Activated T-cell treated with anti-CD3 and anti-CD28 coated beads, Interleukin-2, amount 50 U/mL, for 24 hours (primary cell): ENCODE data around the gene CTBP2.

Source experiments
- DNase-seq: peaks from one replicate; pipeline ENCODE4 v3.0.0-alpha.2; 2020
- H3K27ac Mint-ChIP-seq: 2 replicates; pipeline ENCODE4 v1.8.0; 2020; ENCODE audit warnings: mild to moderate bottlenecking, mixed read lengths
- H3K27me3 Mint-ChIP-seq: 2 replicates; pipeline ENCODE4 v1.8.0; 2020; ENCODE audit warnings: mixed read lengths
- H3K36me3 Mint-ChIP-seq: 2 replicates; pipeline ENCODE4 v1.8.0; 2020; ENCODE audit warnings: low read depth, mixed read lengths
- H3K4me1 Mint-ChIP-seq: 2 replicates; pipeline ENCODE4 v1.8.0; 2020; ENCODE audit warnings: low read depth, mixed read lengths
- H3K4me3 Mint-ChIP-seq: 2 replicates; pipeline ENCODE4 v1.8.0; 2020; ENCODE audit warnings: mild to moderate bottlenecking, moderate library complexity, mixed read lengths
- H3K9me3 Mint-ChIP-seq: 2 replicates; pipeline ENCODE4 v1.8.0; 2020; ENCODE audit warnings: mixed read lengths

Gene CTBP2

GRCh38 chr10:125034675-125035074 lies 125.7 kb downstream of the CTBP2 start:
- Mint-ChIP-seq H3K36me3 (no peaks in the 10 kb centered on the region), H3K4me3 (no peak overlapping the region), H3K4me1 (no peaks in the 10 kb centered on the region), H3K9me3 (no peaks in the 10 kb centered on the region), H3K27ac (no peak overlapping the region), H3K27me3 (no peaks in the 10 kb centered on the region)
- DNase-seq, result no peak

GRCh38 chr10:125033146-125033924 lies 127.0 kb downstream of the CTBP2 start:
- no peaks in the 10 kb centered on the region for H3K9me3 Mint-ChIP-seq
- H3K4me1 Mint-ChIP-seq, result no peaks in the 10 kb centered on the region
- no peaks in the 10 kb centered on the region for H3K36me3 Mint-ChIP-seq
- no peak for DNase-seq
- no peak overlapping the region for H3K4me3 Mint-ChIP-seq
- H3K27me3 Mint-ChIP-seq, result peaks cover 2% of the 10 kb centered on the region
- no peak overlapping the region for H3K27ac Mint-ChIP-seq

- DNase-seq, result no peak
- Mint-ChIP-seq H3K27me3 (peaks cover 2% of the 10 kb centered on the region), H3K4me3 (no peak overlapping the region), H3K27ac (no peak overlapping the region), H3K9me3 (no peaks in the 10 kb centered on the region), H3K4me1 (no peaks in the 10 kb centered on the region), H3K36me3 (no peaks in the 10 kb centered on the region)
These were observed 127.8 kb downstream of the CTBP2 start for GRCh38 chr10:125032474-125033020.

- no peaks in the 10 kb centered on the region for H3K36me3 Mint-ChIP-seq
- H3K9me3 Mint-ChIP-seq, result no peaks in the 10 kb centered on the region
- no peak for DNase-seq
- no peak overlapping the region for H3K4me3 Mint-ChIP-seq
- H3K27ac Mint-ChIP-seq, result no peak overlapping the region
- no peaks in the 10 kb centered on the region for H3K4me1 Mint-ChIP-seq
- peaks cover 2% of the 10 kb centered on the region for H3K27me3 Mint-ChIP-seq
These were observed 129.7 kb downstream of the CTBP2 start for GRCh38 chr10:125030567-125031197.

- Mint-ChIP-seq H3K4me1 (no peaks in the 10 kb centered on the region), H3K27me3 (peaks cover 2% of the 10 kb centered on the region), H3K36me3 (no peaks in the 10 kb centered on the region), H3K27ac (no peak overlapping the region), H3K9me3 (no peaks in the 10 kb centered on the region), H3K4me3 (no peak overlapping the region)
- DNase-seq, result no peak
These were observed 130.7 kb downstream of the CTBP2 start for GRCh38 chr10:125029584-125030242.

- no peaks in the 10 kb centered on the region for H3K4me1 Mint-ChIP-seq
- H3K27ac Mint-ChIP-seq, result no peak overlapping the region
- H3K9me3 Mint-ChIP-seq, result no peaks in the 10 kb centered on the region
- H3K4me3 Mint-ChIP-seq, result no peak overlapping the region
- H3K36me3 Mint-ChIP-seq, result no peaks in the 10 kb centered on the region
- peaks cover 2% of the 10 kb centered on the region for H3K27me3 Mint-ChIP-seq
- DNase-seq, result no peak
These were observed 132.2 kb downstream of the CTBP2 start for GRCh38 chr10:125027871-125028869.

GRCh38 chr10:125026974-125027735 lies 133.2 kb downstream of the CTBP2 start:
- Mint-ChIP-seq H3K27ac (no peak overlapping the region), H3K36me3 (no peaks in the 10 kb centered on the region)

GRCh38 chr10:125026036-125026931 lies 134.1 kb downstream of the CTBP2 start:
- Mint-ChIP-seq H3K36me3 (no peaks in the 10 kb centered on the region), H3K27me3 (peaks cover 2% of the 10 kb centered on the region), H3K27ac (no peak overlapping the region), H3K4me1 (no peaks in the 10 kb centered on the region), H3K9me3 (no peaks in the 10 kb centered on the region), H3K4me3 (no peak overlapping the region)
- DNase-seq, result no peak

More at GRCh38 chr10:125026974-125027735, 133.2 kb downstream of the CTBP2 start:
- H3K9me3 Mint-ChIP-seq, result no peaks in the 10 kb centered on the region
- no peak overlapping the region for H3K4me3 Mint-ChIP-seq
- DNase-seq, result no peak
- H3K27me3 Mint-ChIP-seq, result peaks cover 2% of the 10 kb centered on the region
- no peaks in the 10 kb centered on the region for H3K4me1 Mint-ChIP-seq

- Mint-ChIP-seq H3K27me3 (peaks cover 2% of the 10 kb centered on the region), H3K4me3 (no peak overlapping the region), H3K4me1 (no peaks in the 10 kb centered on the region), H3K27ac (no peak overlapping the region), H3K9me3 (no peaks in the 10 kb centered on the region), H3K36me3 (no peaks in the 10 kb centered on the region)
- no peak for DNase-seq
These were observed 135.0 kb downstream of the CTBP2 start for GRCh38 chr10:125025341-125025740.

GRCh38 chr10:125024497-125025234 lies 135.7 kb downstream of the CTBP2 start:
- Mint-ChIP-seq H3K27ac (no peak overlapping the region), H3K27me3 (peaks cover 2% of the 10 kb centered on the region), H3K4me1 (no peaks in the 10 kb centered on the region), H3K36me3 (no peaks in the 10 kb centered on the region), H3K4me3 (no peak overlapping the region), H3K9me3 (no peaks in the 10 kb centered on the region)
- no peak for DNase-seq

- Mint-ChIP-seq H3K36me3 (no peaks in the 10 kb centered on the region), H3K4me3 (no peak overlapping the region), H3K27ac (no peak overlapping the region), H3K9me3 (peaks cover 2% of the 10 kb centered on the region), H3K4me1 (no peaks in the 10 kb centered on the region), H3K27me3 (peaks cover 2% of the 10 kb centered on the region)
- no peak for DNase-seq
These were observed 136.4 kb downstream of the CTBP2 start for GRCh38 chr10:125023862-125024496.

GRCh38 chr10:125023255-125023654 lies 137.1 kb downstream of the CTBP2 start:
- Mint-ChIP-seq H3K9me3 (peaks cover 2% of the 10 kb centered on the region), H3K4me3 (no peak overlapping the region), H3K27me3 (peaks cover 5% of the 10 kb centered on the region), H3K36me3 (no peaks in the 10 kb centered on the region), H3K27ac (no peak overlapping the region), H3K4me1 (no peaks in the 10 kb centered on the region)
- no peak for DNase-seq
